CD8-positive, alpha-beta memory T cell (primary cell): ENCODE data around the gene BACE2. TPM values are rescaled to one million over a fixed set of nuclear protein-coding genes. Genes with fewer than 3 reads are reported as not detected.
"Not testable (repeated sequence)": the region's sequence is repeated elsewhere in the genome, so short reads cannot be mapped to it uniquely, and the experiment has no call there.

ENCODE experiments used
- CTCF ChIA-PET: fragments of 350-600 bp; sonication (Branson Sonifier 250); formaldehyde crosslinking; loops from one replicate; lab custom pipeline; 2021; ENCODE audit warnings: antibody characterized with exemption; lab: Charles Lee
- POLR2A ChIA-PET: fragments of 350-600 bp; sonication (Branson Sonifier 250); formaldehyde crosslinking; loops from one replicate; lab custom pipeline; 2021; ENCODE audit warnings: antibody characterized with exemption; lab: Charles Lee
- DNase-seq, 5 donors: peaks; one replicate each; pipeline versions ENCODE4 v3.0.0 to v3.0.0-alpha.2; 2020 to 2022; ENCODE audit warnings: mixed read lengths in 1 of 5
- H3K27ac ChIP-seq: one replicate; pipeline ENCODE4 v1.7.0; 2013; ENCODE audit warnings: low read depth, mild to moderate bottlenecking, low read length, moderate library complexity
- H3K27me3 ChIP-seq: 2 replicates; pipeline ENCODE4 v1.7.0; 2013; ENCODE audit warnings: low read length, mild to moderate bottlenecking; ENCODE audit not compliant: insufficient read depth, poor library complexity, severe bottlenecking
- H3K36me3 ChIP-seq: 2 replicates; pipeline ENCODE4 v1.7.0; 2013; ENCODE audit warnings: mild to moderate bottlenecking, low read length, moderate library complexity; ENCODE audit not compliant: insufficient read depth
- H3K4me1 ChIP-seq: 2 replicates; pipeline ENCODE4 v1.7.0; 2013; ENCODE audit warnings: mild to moderate bottlenecking, low read length, moderate library complexity; ENCODE audit not compliant: insufficient read depth
- H3K4me3 ChIP-seq: 2 replicates; pipeline ENCODE4 v1.7.0; 2013; ENCODE audit warnings: mild to moderate bottlenecking, low read length
- H3K9me3 ChIP-seq: 2 replicates; pipeline ENCODE4 v1.7.0; 2013; ENCODE audit warnings: mild to moderate bottlenecking, low read length
- H3K27ac Mint-ChIP-seq, 8 donors: one replicate each; pipeline ENCODE4 v1.8.0; 2020 to 2021; ENCODE audit warnings: mixed read lengths in 8 of 8, mild to moderate bottlenecking in 6 of 8, inconsistent platforms in 3 of 8, moderate library complexity in 3 of 8
- H3K27me3 Mint-ChIP-seq, 2 donors: one replicate each; pipeline ENCODE4 v1.8.0; 2020 to 2021; ENCODE audit warnings: mixed read lengths in 2 of 2, mild to moderate bottlenecking in 1 of 2, moderate library complexity in 1 of 2
- H3K36me3 Mint-ChIP-seq, 3 donors: one replicate each; pipeline ENCODE4 v1.8.0; 2020 to 2021; ENCODE audit warnings: mixed read lengths in 3 of 3, inconsistent platforms in 1 of 3, mild to moderate bottlenecking in 1 of 3
- H3K4me1 Mint-ChIP-seq, 3 donors: one replicate each; pipeline ENCODE4 v1.8.0; 2020 to 2021; ENCODE audit warnings: mixed read lengths in 3 of 3, inconsistent platforms in 1 of 3, mild to moderate bottlenecking in 1 of 3
- H3K4me3 Mint-ChIP-seq, 7 donors: one replicate each; pipeline ENCODE4 v1.8.0; 2020 to 2021; ENCODE audit warnings: mixed read lengths in 7 of 7, mild to moderate bottlenecking in 6 of 7, moderate library complexity in 4 of 7, inconsistent platforms in 2 of 7
- H3K9me3 Mint-ChIP-seq, 5 donors: one replicate each; pipeline ENCODE4 v1.8.0; 2020 to 2022; ENCODE audit warnings: mixed read lengths in 5 of 5, mild to moderate bottlenecking in 3 of 5, moderate library complexity in 2 of 5, inconsistent platforms in 1 of 5
- polyA plus RNA-seq: library from polyadenylated mRNA; unstranded; fragments of 300-500 nt; fragmentation: Illumina TruSeq; gene quantifications from one replicate; pipeline ENCODE4 v1.2.3, GENCODE V29; 2021
- total RNA-seq, 2 experiments: library from RNA; stranded (reverse); gene quantifications; one replicate each; pipeline ENCODE4 v1.2.3, GENCODE V29; 2021

BACE2 gene
- total and polyA plus RNA-seq, 3 experiments from 2014 or later, result 0.44 to 1.1 (median 0.58) TPM

DNA sequence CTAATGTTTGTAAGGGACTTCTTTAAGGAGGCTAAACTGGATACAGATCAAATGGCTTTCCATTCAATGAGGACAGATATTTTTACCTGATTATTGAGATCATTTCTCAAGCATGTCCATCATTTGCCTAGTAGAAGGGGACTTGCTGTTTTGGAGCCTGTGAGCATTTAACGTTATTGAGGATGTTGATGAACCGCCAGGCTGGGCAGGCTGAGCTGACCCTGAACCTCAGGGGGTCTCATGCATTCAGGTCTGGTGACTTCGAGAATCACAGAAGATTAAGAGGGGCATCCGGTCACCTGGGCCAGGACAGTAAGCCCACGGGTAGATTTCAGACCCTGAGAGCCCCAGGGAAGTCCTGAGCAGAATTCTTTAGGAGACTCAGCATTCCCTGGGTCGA lies 63.1 kb downstream of the BACE2 start:
- Mint-ChIP-seq H3K4me3 (no peak overlapping the region), H3K27ac (no peak overlapping the region), H3K36me3 (no peaks in the 10 kb centered on the region), H3K9me3 (peaks cover 0 to 2% (median 0%) of the 10 kb centered on the region in 5 donors), H3K4me1 (no peaks in the 10 kb centered on the region), H3K27me3 (peaks cover 7 to 33% of the 10 kb centered on the region in 2 donors)
- POLR2A ChIA-PET, result no interaction called here
- H3K27me3 ChIP-seq, result no peaks in the 10 kb centered on the region
- no peaks in the 10 kb centered on the region for H3K9me3 ChIP-seq
- no peak for DNase-seq
- CTCF ChIA-PET, result no interaction called here
- H3K4me1 ChIP-seq, result no peaks in the 10 kb centered on the region
- H3K4me3 ChIP-seq, result no peak overlapping the region
- no peaks in the 10 kb centered on the region for H3K36me3 ChIP-seq
- no peak overlapping the region for H3K27ac ChIP-seq

DNA sequence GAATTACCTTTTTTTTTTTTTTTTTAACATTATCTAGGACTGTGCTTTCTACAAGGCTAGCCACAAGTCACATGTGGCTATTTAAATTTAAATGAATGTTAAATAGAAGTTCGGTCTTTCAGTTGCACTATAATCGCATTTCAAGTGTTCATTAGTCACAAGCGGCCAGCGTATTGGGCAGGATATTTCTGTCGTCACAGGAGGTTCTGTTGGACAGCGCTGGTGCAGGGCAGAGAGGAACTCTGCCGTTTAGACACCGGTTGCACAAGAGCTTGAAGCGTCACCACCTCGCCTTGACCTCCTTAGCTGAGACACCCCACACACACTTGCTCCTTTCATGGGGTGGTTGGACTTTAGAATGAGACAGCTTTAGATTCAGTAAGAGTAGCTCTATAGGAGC lies 64.1 kb downstream of the BACE2 start:
- Mint-ChIP-seq H3K27me3 (peaks cover 7 to 34% of the 10 kb centered on the region in 2 donors), H3K27ac (no peak overlapping the region), H3K36me3 (no peaks in the 10 kb centered on the region), H3K9me3 (peaks cover 0 to 2% (median 0%) of the 10 kb centered on the region in 5 donors), H3K4me1 (no peaks in the 10 kb centered on the region), H3K4me3 (no peak overlapping the region)
- no peak for DNase-seq
- Histone ChIP-seq H3K27ac (no peak overlapping the region), H3K4me1 (no peaks in the 10 kb centered on the region), H3K4me3 (no peak overlapping the region), H3K27me3 (no peaks in the 10 kb centered on the region), H3K9me3 (no peaks in the 10 kb centered on the region), H3K36me3 (no peaks in the 10 kb centered on the region)
- ChIA-PET CTCF (no interaction called here), POLR2A (no interaction called here)

- no peak overlapping the region for H3K27ac Mint-ChIP-seq
Measured at GRCh38 chr21:41233916-41234315, 66.0 kb downstream of the BACE2 start.

DNA sequence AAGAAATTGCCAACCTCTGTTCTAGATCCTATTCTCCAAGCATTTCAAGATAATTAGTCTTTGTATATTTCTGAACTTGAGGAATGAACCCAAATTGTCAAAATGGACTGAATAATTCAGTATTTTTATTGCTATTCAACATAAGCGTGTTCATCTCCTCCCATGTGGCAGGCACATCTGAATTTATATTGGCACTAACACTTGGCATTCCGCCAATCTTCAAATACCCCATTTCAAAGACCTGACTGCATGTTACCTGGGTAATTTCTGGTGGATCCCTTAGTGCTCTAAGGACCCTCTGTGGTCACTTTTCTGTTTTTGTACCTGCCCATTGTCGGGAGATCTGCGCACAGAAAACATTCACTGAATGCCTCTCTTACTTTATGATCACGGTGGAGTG lies 66.6 kb downstream of the BACE2 start:
- POLR2A ChIA-PET, result no interaction called here
- Histone ChIP-seq H3K4me1 (no peaks in the 10 kb centered on the region), H3K27me3 (no peaks in the 10 kb centered on the region), H3K9me3 (no peaks in the 10 kb centered on the region), H3K27ac (no peak overlapping the region), H3K36me3 (no peaks in the 10 kb centered on the region), H3K4me3 (no peak overlapping the region)
- no peak overlapping the region for H3K27ac Mint-ChIP-seq
- DNase-seq, result no peak
- peaks cover 7 to 38% of the 10 kb centered on the region in 2 donors for H3K27me3 Mint-ChIP-seq
- no peaks in the 10 kb centered on the region for H3K9me3 Mint-ChIP-seq
- H3K4me3 Mint-ChIP-seq, result no peak overlapping the region
- H3K36me3 Mint-ChIP-seq, result no peaks in the 10 kb centered on the region
- H3K4me1 Mint-ChIP-seq, result no peaks in the 10 kb centered on the region
- CTCF ChIA-PET, result no interaction called here

More at GRCh38 chr21:41233916-41234315, 66.0 kb downstream of the BACE2 start:
- Mint-ChIP-seq H3K36me3 (no peaks in the 10 kb centered on the region), H3K9me3 (no peaks in the 10 kb centered on the region), H3K4me3 (no peak overlapping the region), H3K4me1 (no peaks in the 10 kb centered on the region), H3K27me3 (peaks cover 7 to 38% of the 10 kb centered on the region in 2 donors)
- H3K4me1 ChIP-seq, result no peaks in the 10 kb centered on the region
- H3K4me3 ChIP-seq, result no peak overlapping the region
- POLR2A ChIA-PET, result no interaction called here
- no peaks in the 10 kb centered on the region for H3K36me3 ChIP-seq
- DNase-seq, result no peak
- no peak overlapping the region for H3K27ac ChIP-seq
- CTCF ChIA-PET, result no interaction called here
- no peaks in the 10 kb centered on the region for H3K27me3 ChIP-seq
- no peaks in the 10 kb centered on the region for H3K9me3 ChIP-seq

GRCh38 chr21:41235201-41235600 lies 67.2 kb downstream of the BACE2 start:
- no peaks in the 10 kb centered on the region for H3K27me3 ChIP-seq
- no peak for DNase-seq
- H3K4me3 ChIP-seq, result no peak overlapping the region
- H3K4me3 Mint-ChIP-seq, result no peak overlapping the region
- no peaks in the 10 kb centered on the region for H3K4me1 ChIP-seq
- no peaks in the 10 kb centered on the region for H3K36me3 ChIP-seq
- peaks cover 7 to 38% of the 10 kb centered on the region in 2 donors for H3K27me3 Mint-ChIP-seq
- H3K36me3 Mint-ChIP-seq, result no peaks in the 10 kb centered on the region
- CTCF ChIA-PET, result no interaction called here
- POLR2A ChIA-PET, result no interaction called here
- no peak overlapping the region for H3K27ac ChIP-seq
- H3K9me3 ChIP-seq, result no peaks in the 10 kb centered on the region
- no peak overlapping the region for H3K27ac Mint-ChIP-seq
- H3K4me1 Mint-ChIP-seq, result no peaks in the 10 kb centered on the region
- H3K9me3 Mint-ChIP-seq, result no peaks in the 10 kb centered on the region

- ChIA-PET POLR2A (no interaction called here), CTCF (no interaction called here)
- Histone ChIP-seq H3K27me3 (no peaks in the 10 kb centered on the region), H3K36me3 (no peaks in the 10 kb centered on the region), H3K27ac (no peak overlapping the region), H3K9me3 (no peaks in the 10 kb centered on the region), H3K4me1 (no peaks in the 10 kb centered on the region), H3K4me3 (no peak overlapping the region)
- H3K9me3 Mint-ChIP-seq, result no peaks in the 10 kb centered on the region
- H3K4me1 Mint-ChIP-seq, result no peaks in the 10 kb centered on the region
- no peak overlapping the region for H3K4me3 Mint-ChIP-seq
- peaks cover 7 to 37% of the 10 kb centered on the region in 2 donors for H3K27me3 Mint-ChIP-seq
- DNase-seq, result no peak
- H3K36me3 Mint-ChIP-seq, result no peaks in the 10 kb centered on the region
- H3K27ac Mint-ChIP-seq, result no peak overlapping the region
Measured at GRCh38 chr21:41236352-41236973, 68.5 kb downstream of the BACE2 start.

DNA sequence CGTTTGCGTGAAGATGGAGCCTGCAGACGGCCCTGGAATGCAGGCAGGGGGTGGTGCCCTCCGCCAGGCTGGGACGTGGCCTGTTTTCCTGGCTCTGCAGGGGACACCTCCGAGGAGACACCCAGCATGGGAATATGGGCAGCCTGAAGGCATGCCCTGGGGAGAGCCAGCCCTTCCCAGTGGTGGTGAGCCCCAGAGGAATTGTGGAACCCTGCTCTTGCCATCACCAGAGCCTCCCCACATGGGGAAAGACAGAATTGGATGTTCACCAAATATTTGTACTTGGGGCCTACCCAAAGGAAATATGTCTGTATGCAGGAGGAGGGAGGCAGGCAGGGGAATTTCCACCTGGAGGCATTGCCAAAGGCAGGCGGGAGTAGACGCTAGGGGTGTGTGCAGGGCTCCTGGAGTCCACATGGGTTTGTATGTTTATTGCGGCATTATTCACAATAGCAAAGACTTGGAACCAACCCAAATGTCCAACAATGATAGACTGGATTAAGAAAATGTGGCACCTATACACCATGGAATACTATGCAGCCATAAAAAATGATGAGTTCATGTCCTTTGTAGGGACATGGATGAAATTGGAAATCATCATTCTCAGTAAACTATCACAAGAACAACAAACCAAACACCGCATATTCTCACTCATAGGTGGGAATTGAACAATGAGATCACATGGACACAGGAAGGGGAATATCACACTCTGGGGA lies 70.3 kb downstream of the BACE2 start:
- H3K4me1 Mint-ChIP-seq, H3K36me3 Mint-ChIP-seq, H3K9me3 ChIP-seq, H3K9me3 Mint-ChIP-seq, H3K27me3 ChIP-seq, H3K4me3 ChIP-seq, H3K36me3 ChIP-seq, H3K27ac ChIP-seq, CTCF ChIA-PET, H3K4me1 ChIP-seq, DNase-seq, POLR2A ChIA-PET, H3K4me3 Mint-ChIP-seq: not testable (repeated sequence)
- Mint-ChIP-seq H3K27me3 (peaks cover 2 to 25% of the 10 kb centered on the region in 2 donors), H3K27ac (peak overlapping the region in 1 of 8 donors; percentile 41)

GRCh38 chr21:41240040-41240439 lies 72.1 kb downstream of the BACE2 start:
- POLR2A ChIA-PET, result no interaction called here

More at GRCh38 chr21:41240040-41240439, 72.1 kb downstream of the BACE2 start:
- CTCF ChIA-PET, result no interaction called here
- Mint-ChIP-seq H3K36me3 (no peaks in the 10 kb centered on the region), H3K4me1 (no peaks in the 10 kb centered on the region), H3K9me3 (no peaks in the 10 kb centered on the region), H3K4me3 (no peak overlapping the region), H3K27me3 (peaks cover 0 to 13% of the 10 kb centered on the region in 2 donors), H3K27ac (no peak overlapping the region)
- Histone ChIP-seq H3K36me3 (no peaks in the 10 kb centered on the region), H3K27me3 (no peaks in the 10 kb centered on the region), H3K4me1 (no peaks in the 10 kb centered on the region), H3K9me3 (no peaks in the 10 kb centered on the region), H3K4me3 (no peak overlapping the region), H3K27ac (no peak overlapping the region)
- DNase-seq, result no peak
